HEK293 (cell line): ENCODE data around the gene FOXO1.
A peak's percentile ranks its signal among the peaks of the same experiment; 100 is the strongest.

Source experiments
- CTCF ChIA-PET: fragments of 350-600 bp; formaldehyde crosslinking; extraction: SDS; loops from one replicate; lab custom pipeline; 2021; ENCODE audit warnings: antibody characterized with exemption; lab: Yijun Ruan, JAX
- POLR2A ChIA-PET: fragments of 300-600 bp; formaldehyde crosslinking; extraction: SDS; loops from one replicate; lab custom pipeline; 2020; ENCODE audit warnings: antibody characterized with exemption, inconsistent platforms; lab: Yijun Ruan, JAX
- H3K27ac ChIP-seq: fragments of 200-500 bp; sonication (Bioruptor generic); 2 replicates; pipeline ENCODE4 v1.5.1; 2014; ENCODE audit warnings: low read depth, low read length, control low read depth, inconsistent platforms; ENCODE audit errors: extremely low read depth
- H3K36me3 ChIP-seq, 2 experiments: fragments of 200-500 bp in 1 of 2; sonication (Bioruptor generic) in 1 of 2; 1 replicate in 1 of 2; 2 replicates in 1 of 2; pipeline ENCODE4 v1.5.1; 2014 to 2017; ENCODE audit warnings: inconsistent platforms in 2 of 2, low read length in 2 of 2; ENCODE audit not compliant: control insufficient read depth in 2 of 2, insufficient read depth in 1 of 2
- H3K4me1 ChIP-seq: fragments of 200-500 bp; sonication (Bioruptor generic); 2 replicates; pipeline ENCODE4 v1.5.1; 2014; ENCODE audit warnings: mild to moderate bottlenecking, low read length, inconsistent platforms; ENCODE audit not compliant: control insufficient read depth, insufficient read depth
- H3K4me3 ChIP-seq: 2 replicates; pipeline ENCODE4 v1.5.1; 2011; ENCODE audit warnings: low read depth, mild to moderate bottlenecking, control low read depth, low read length, moderate library complexity
- H3K9me3 ChIP-seq: fragments of 200-500 bp; sonication (Bioruptor generic); 2 replicates; pipeline ENCODE4 v1.5.1; 2014; ENCODE audit warnings: low read depth, low read length, inconsistent platforms; ENCODE audit not compliant: control insufficient read depth, insufficient read depth
- GFI1B ChIP-seq: fragments of 450-650 bp; formaldehyde crosslinking; IDR thresholded peaks from 2 replicates; pipeline ENCODE4 v1.5.1; 2016; ENCODE audit warnings: missing biosample characterization, missing genetic modification characterization
- GLIS1 ChIP-seq: fragments of 450-650 bp; formaldehyde crosslinking; IDR thresholded peaks from 2 replicates; pipeline ENCODE4 v1.5.1; 2016; ENCODE audit warnings: missing biosample characterization, missing genetic modification characterization
- HOXD13 ChIP-seq: sonication (generic); formaldehyde crosslinking; IDR thresholded peaks from 2 replicates; pipeline ENCODE4 v1.8.0; 2022; ENCODE audit warnings: missing genetic modification reagents, borderline replicate concordance
- IKZF3 ChIP-seq: fragments of 450-650 bp; IDR thresholded peaks from 2 replicates; pipeline ENCODE4 v1.5.0; 2018; ENCODE audit warnings: missing biosample characterization, mild to moderate bottlenecking, missing genetic modification characterization, moderate library complexity
- KLF1 ChIP-seq: fragments of 450-650 bp; formaldehyde crosslinking; IDR thresholded peaks from 2 replicates; pipeline ENCODE4 v1.5.1; 2016; ENCODE audit warnings: missing biosample characterization, missing genetic modification characterization
- OSR2 ChIP-seq: fragments of 450-650 bp; formaldehyde crosslinking; IDR thresholded peaks from 2 replicates; pipeline ENCODE4 v1.5.1; 2016; ENCODE audit warnings: missing biosample characterization, missing genetic modification characterization
- SP7 ChIP-seq: fragments of 450-650 bp; formaldehyde crosslinking; IDR thresholded peaks from 2 replicates; pipeline ENCODE4 v1.5.1; 2016; ENCODE audit warnings: missing biosample characterization, missing genetic modification characterization
- ZBTB48 ChIP-seq: fragments of 450-650 bp; formaldehyde crosslinking; IDR thresholded peaks from 2 replicates; pipeline ENCODE4 v1.5.1; 2016; ENCODE audit warnings: missing biosample characterization, missing genetic modification characterization
- ZIC2 ChIP-seq: fragments of 450-650 bp; formaldehyde crosslinking; IDR thresholded peaks from 2 replicates; pipeline ENCODE4 v1.5.1; 2016; ENCODE audit warnings: missing biosample characterization, missing genetic modification characterization
- ZNF423 ChIP-seq: fragments of 450-650 bp; formaldehyde crosslinking; IDR thresholded peaks from 2 replicates; pipeline ENCODE4 v1.5.1; 2016; ENCODE audit warnings: missing biosample characterization, missing genetic modification characterization
- ZNF548 ChIP-seq: fragments of 450-650 bp; formaldehyde crosslinking; IDR thresholded peaks from 2 replicates; pipeline ENCODE4 v1.5.1; 2016; ENCODE audit warnings: missing biosample characterization, missing genetic modification characterization
- ZNF560 ChIP-seq: fragments of 450-650 bp; formaldehyde crosslinking; IDR thresholded peaks from 2 replicates; pipeline ENCODE4 v1.5.1; 2017; ENCODE audit warnings: missing biosample characterization, missing genetic modification characterization, borderline replicate concordance
- ZNF585B ChIP-seq: fragments of 450-650 bp; formaldehyde crosslinking; IDR thresholded peaks from 2 replicates; pipeline ENCODE4 v1.5.1; 2016; ENCODE audit warnings: missing biosample characterization, missing genetic modification characterization
- ZNF791 ChIP-seq: fragments of 450-650 bp; formaldehyde crosslinking; IDR thresholded peaks from 2 replicates; pipeline ENCODE4 v1.5.1; 2016; ENCODE audit warnings: missing biosample characterization, missing genetic modification characterization
- TF ChIP-seq, protein P1 (sequence below): fragments of 450-650 bp; formaldehyde crosslinking; optimal IDR thresholded peaks from 2 replicates; pipeline ENCODE3; 2016; ENCODE audit warnings: missing biosample characterization, mild to moderate bottlenecking, missing genetic modification characterization
- TF ChIP-seq, protein P2 (sequence below): fragments of 450-650 bp; formaldehyde crosslinking; IDR thresholded peaks from 2 replicates; pipeline ENCODE4 v1.5.1; 2017; ENCODE audit warnings: missing biosample characterization, missing genetic modification characterization

FOXO1 gene

GRCh38 chr13:40624383-40624782 lies 42.1 kb downstream of the FOXO1 start (continued):
- TF ChIP-seq, protein P1, sequence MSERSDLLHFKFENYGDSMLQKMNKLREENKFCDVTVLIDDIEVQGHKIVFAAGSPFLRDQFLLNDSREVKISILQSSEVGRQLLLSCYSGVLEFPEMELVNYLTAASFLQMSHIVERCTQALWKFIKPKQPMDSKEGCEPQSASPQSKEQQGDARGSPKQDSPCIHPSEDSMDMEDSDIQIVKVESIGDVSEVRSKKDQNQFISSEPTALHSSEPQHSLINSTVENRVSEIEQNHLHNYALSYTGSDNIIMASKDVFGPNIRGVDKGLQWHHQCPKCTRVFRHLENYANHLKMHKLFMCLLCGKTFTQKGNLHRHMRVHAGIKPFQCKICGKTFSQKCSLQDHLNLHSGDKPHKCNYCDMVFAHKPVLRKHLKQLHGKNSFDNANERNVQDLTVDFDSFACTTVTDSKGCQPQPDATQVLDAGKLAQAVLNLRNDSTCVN (tag by site-specific recombination), result no peak
- TF ChIP-seq HOXD13 (CRISPR knock-in tag), result no peak
- TF ChIP-seq ZNF585B (tag by site-specific recombination), result no peak
- no peak for TF ChIP-seq ZNF791 (tag by site-specific recombination)
- TF ChIP-seq, protein P2, sequence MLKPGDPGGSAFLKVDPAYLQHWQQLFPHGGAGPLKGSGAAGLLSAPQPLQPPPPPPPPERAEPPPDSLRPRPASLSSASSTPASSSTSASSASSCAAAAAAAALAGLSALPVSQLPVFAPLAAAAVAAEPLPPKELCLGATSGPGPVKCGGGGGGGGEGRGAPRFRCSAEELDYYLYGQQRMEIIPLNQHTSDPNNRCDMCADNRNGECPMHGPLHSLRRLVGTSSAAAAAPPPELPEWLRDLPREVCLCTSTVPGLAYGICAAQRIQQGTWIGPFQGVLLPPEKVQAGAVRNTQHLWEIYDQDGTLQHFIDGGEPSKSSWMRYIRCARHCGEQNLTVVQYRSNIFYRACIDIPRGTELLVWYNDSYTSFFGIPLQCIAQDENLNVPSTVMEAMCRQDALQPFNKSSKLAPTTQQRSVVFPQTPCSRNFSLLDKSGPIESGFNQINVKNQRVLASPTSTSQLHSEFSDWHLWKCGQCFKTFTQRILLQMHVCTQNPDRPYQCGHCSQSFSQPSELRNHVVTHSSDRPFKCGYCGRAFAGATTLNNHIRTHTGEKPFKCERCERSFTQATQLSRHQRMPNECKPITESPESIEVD (tag by site-specific recombination), result 0 out of 2 replicates have a peak, but pooled peaks have one; percentile 27
- TF ChIP-seq ZIC2 (tag by site-specific recombination), result no peak
- no peak for TF ChIP-seq ZNF560 (tag by site-specific recombination)

DNA sequence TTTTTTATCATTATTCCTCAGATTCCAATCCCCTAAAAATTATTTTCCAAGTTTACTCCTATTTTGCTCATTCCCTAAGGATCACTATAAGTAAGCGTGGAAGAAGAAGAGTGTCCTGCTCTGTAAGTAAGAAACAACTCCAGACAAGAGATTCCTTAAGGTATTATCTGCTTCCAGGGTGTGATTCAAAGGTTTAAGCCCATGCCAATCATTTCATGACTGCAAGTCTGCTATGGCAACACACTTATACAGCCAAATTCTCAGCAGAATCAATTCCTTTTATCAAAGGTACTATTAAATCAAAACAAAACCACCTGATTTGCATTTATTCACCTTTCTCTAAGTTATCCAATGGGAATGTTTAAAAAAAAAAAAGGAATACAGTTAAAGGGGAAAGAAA lies 43.7 kb downstream of the FOXO1 start:
- Histone ChIP-seq H3K27ac (no peak overlapping the region), H3K4me3 (no peak overlapping the region), H3K4me1 (peaks cover 18% of the 10 kb centered on the region), H3K9me3 (no peaks in the 10 kb centered on the region), H3K36me3 (no peaks in the 10 kb centered on the region)
- ChIA-PET CTCF (no interaction called here), POLR2A (no interaction called here)
- TF ChIP-seq ZBTB48 (tag by site-specific recombination) (no peak), KLF1 (tag by site-specific recombination) (no peak), ZNF423 (tag by site-specific recombination) (no peak), SP7 (tag by site-specific recombination) (no peak)

DNA sequence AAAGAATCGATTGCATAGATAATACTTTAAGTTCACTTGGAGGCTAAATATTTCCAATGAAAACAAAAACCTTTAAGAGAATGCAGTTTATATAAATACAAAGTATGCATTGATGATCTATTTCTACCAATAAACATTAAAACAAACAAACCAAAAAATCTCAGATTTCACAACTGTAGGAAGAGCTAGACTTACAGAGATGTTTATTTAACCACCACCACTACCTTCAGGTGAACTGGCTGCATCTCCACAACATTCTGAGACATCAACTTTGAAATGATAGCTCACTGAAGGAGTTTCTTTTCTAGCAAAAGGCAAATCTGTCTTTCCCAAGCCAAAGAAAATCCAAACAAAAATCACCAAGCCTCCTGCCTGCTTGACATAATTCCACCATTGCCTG lies 44.2 kb downstream of the FOXO1 start:
- no peak overlapping the region for H3K27ac ChIP-seq
- H3K4me1 ChIP-seq, result peaks cover 18% of the 10 kb centered on the region
- CTCF ChIA-PET, result no interaction called here

GRCh38 chr13:40619479-40619814 lies 47.0 kb downstream of the FOXO1 start:
- no peaks in the 10 kb centered on the region for H3K9me3 ChIP-seq
- TF ChIP-seq GFI1B (tag by site-specific recombination), result no peak
- no peak for TF ChIP-seq ZNF548 (tag by site-specific recombination)
- TF ChIP-seq OSR2, result no peak
- peaks cover 17% of the 10 kb centered on the region for H3K4me1 ChIP-seq
- H3K27ac ChIP-seq, result no peak overlapping the region
- CTCF ChIA-PET, result no interaction called here
- POLR2A ChIA-PET, result no interaction called here
- no peaks in the 10 kb centered on the region for H3K36me3 ChIP-seq
- H3K4me3 ChIP-seq, result no peak overlapping the region

More for the DNA sequence above, 44.2 kb downstream of the FOXO1 start:
- Histone ChIP-seq H3K36me3 (no peaks in the 10 kb centered on the region), H3K9me3 (no peaks in the 10 kb centered on the region), H3K4me3 (no peak overlapping the region)
- TF ChIP-seq IKZF3 (tag by site-specific recombination) (no peak), GLIS1 (tag by site-specific recombination) (peak; percentile 70)
- POLR2A ChIA-PET, result no interaction called here
